ENCODE results near the gene SCN2A. TPM values are rescaled to one million over a fixed set of nuclear protein-coding genes. Genes with fewer than 3 reads are reported as not detected.

The SCN2A gene
- total and polyA plus RNA-seq, 2 donors (not counting 3 experiments of a cell fraction or from before 2014, with no cell fraction given), result not detected

GRCh38 chr2:165275932-165276331 lies 36.7 kb downstream of the SCN2A start:
- TF ChIP-seq POLR2AphosphoS5 (IDR thresholded peaks at IDR 0.05; ENCODE audit: insufficient read depth, low read depth, low read length), result no peak
- TF ChIP-seq GATA2 (IDR thresholded peaks at IDR 0.05; ENCODE audit: insufficient read depth, insufficient read length, low read depth, low read length), result no peak
- TF ChIP-seq MAX (IDR thresholded peaks at IDR 0.05; ENCODE audit: insufficient read depth, insufficient read length), result no peak
- TF ChIP-seq POLR2A (IDR thresholded peaks at IDR 0.05; ENCODE audit: low read depth, low read length), result no peak
- TF ChIP-seq CTCF (IDR thresholded peaks at IDR 0.05; ENCODE audit: extremely low read depth in 1 of 2, insufficient read depth in 1 of 2, low read depth in 1 of 2, low read length in 2 of 2), result no peak
- TF ChIP-seq EZH2 (IDR thresholded peaks at IDR 0.05; ENCODE audit: borderline replicate concordance, low read depth, low read length, severe bottlenecking), result no peak
- no peak for TF ChIP-seq JUN (IDR thresholded peaks at IDR 0.05; ENCODE audit: borderline replicate concordance, insufficient read depth, insufficient read length, low read depth)
- no peak for TF ChIP-seq FOS (IDR thresholded peaks at IDR 0.05; ENCODE audit: borderline replicate concordance, insufficient read depth, low read length)
- TF ChIP-seq MYC (IDR thresholded peaks at IDR 0.05; ENCODE audit: low read depth, low read length), result no peak
- Histone ChIP-seq H3K27ac (ENCODE audit: insufficient read depth, low read depth, low read length) (no peak overlapping the region), H3K9me1 (replicated peaks; ENCODE audit: control insufficient read depth, extremely low read depth, insufficient read depth, low read length) (no peaks in the 10 kb centered on the region), H3K36me3 (ENCODE audit: control insufficient read depth in 2 of 2, extremely low read depth in 1 of 2, insufficient read depth in 2 of 2, low read length in 2 of 2) (no peaks in the 10 kb centered on the region), H2AFZ (ENCODE audit: low read depth, low read length) (no peak overlapping the region), H4K20me1 (replicated peaks; ENCODE audit: control insufficient read depth, extremely low read depth, insufficient read depth, low read length) (no peaks in the 10 kb centered on the region), H3K9ac (replicated peaks; ENCODE audit: extremely low read depth, insufficient read depth, low read length) (no peak overlapping the region), H3K4me2 (ENCODE audit: insufficient read depth, low read length) (no peak overlapping the region), H3K27me3 (ENCODE audit: control insufficient read depth in 2 of 2, insufficient read depth in 2 of 2, low read length in 2 of 2) (no peaks in the 10 kb centered on the region), H3K4me1 (ENCODE audit: control insufficient read depth, extremely low read depth, insufficient read depth, low read length) (no peaks in the 10 kb centered on the region), H3K4me3 (replicated peaks in 1 of 3; ENCODE audit: insufficient read depth in 1 of 3, low read depth in 1 of 3, low read length in 3 of 3) (no peak overlapping the region), H3K79me2 (ENCODE audit: control insufficient read depth, insufficient read depth, low read length) (no peaks in the 10 kb centered on the region), H3K9me3 (replicated peaks; ENCODE audit: control insufficient read depth, insufficient read depth, low read length) (no peaks in the 10 kb centered on the region)
- BruUV-seq (replicated peaks), result no TSS peak
- dilution Hi-C loops (cut with MboI; ENCODE audit: extremely low pct_ligation_motif_present, low sequenced_read_pairs) (no loop called here), intact Hi-C loops (cut with micrococcal nuclease) (no loop called here)
- ChIA-PET CTCF (interaction anchor here (1.2 kb wide), 1 partner anchor 11 kb away, joined by 4 read pairs; no protein-coding TSS in a partner anchor), POLR2A (no interaction called here)
- no peak for FAIRE-seq
- no peak for DNase-seq (ENCODE audit: low read depth, low spot score)
